Smooth muscle cell (in vitro differentiated cells): ENCODE data around the gene DNAH17. TPM values are rescaled to one million over a fixed set of nuclear protein-coding genes. Genes with fewer than 3 reads are reported as not detected.

Experiments used
- DNase-seq: peaks from one replicate; lab custom pipeline; 2025; ENCODE audit not compliant: unreplicated experiment; lab: John Stamatoyannopoulos, UW
- H2AFZ ChIP-seq: fragments of 200-600 bp; sonication (generic); 2 replicates; pipeline ENCODE4 v1.6.0; 2016; ENCODE audit warnings: antibody characterized with exemption, low read depth, mild to moderate bottlenecking
- H3F3A ChIP-seq: fragments of 200-600 bp; sonication (generic); 2 replicates; pipeline ENCODE4 v1.6.0; 2017; ENCODE audit warnings: antibody characterized with exemption, low read depth
- H3K27ac ChIP-seq: fragments of 200-600 bp; sonication (generic); 2 replicates; pipeline ENCODE4 v1.5.1; 2016; ENCODE audit warnings: low read depth, mild to moderate bottlenecking
- H3K27me3 ChIP-seq: fragments of 200-600 bp; sonication (generic); 2 replicates; pipeline ENCODE4 v1.6.1; 2016; ENCODE audit warnings: low read depth, mild to moderate bottlenecking
- H3K36me3 ChIP-seq: fragments of 200-600 bp; sonication (generic); 2 replicates; pipeline ENCODE4 v1.5.1; 2016; ENCODE audit warnings: low read depth
- H3K4me1 ChIP-seq: fragments of 200-600 bp; sonication (generic); 2 replicates; pipeline ENCODE4 v1.5.1; 2016; ENCODE audit warnings: low read depth
- H3K4me2 ChIP-seq: fragments of 200-600 bp; sonication (generic); 2 replicates; pipeline ENCODE4 v1.6.0; 2016; ENCODE audit warnings: mild to moderate bottlenecking
- H3K4me3 ChIP-seq: fragments of 200-600 bp; sonication (generic); 2 replicates; pipeline ENCODE4 v1.5.1; 2016; ENCODE audit warnings: mild to moderate bottlenecking
- H3K79me2 ChIP-seq: fragments of 200-600 bp; sonication (generic); 2 replicates; pipeline ENCODE4 v1.6.0; 2016; ENCODE audit warnings: low read depth, mild to moderate bottlenecking
- H3K9ac ChIP-seq: fragments of 200-600 bp; sonication (generic); 2 replicates; pipeline ENCODE4 v1.6.0; 2016; ENCODE audit warnings: low read depth
- H3K9me3 ChIP-seq: fragments of 200-600 bp; sonication (generic); replicated peaks from 2 replicates; pipeline ENCODE4 v1.5.1; 2016; ENCODE audit warnings: low read depth
- H4K20me1 ChIP-seq: fragments of 200-600 bp; sonication (generic); 2 replicates; pipeline ENCODE4 v1.6.0; 2016; ENCODE audit warnings: low read depth
- WGBS: methylation state at CpG from one replicate; pipeline ENCODE4 v1.1.7; 2016; ENCODE audit warnings: low lambda C conversion rate; 5-methylcytosine and 5-hydroxymethylcytosine counted together
- polyA plus RNA-seq: library from polyadenylated mRNA; unstranded; fragments of >200 nt; fragmentation: Nextera tagmentation; extraction: Ambion mirVana; gene quantifications from 2 replicates; pipeline ENCODE4 v1.2.1, GENCODE V29; 2016
- total RNA-seq: library from RNA; depleted of rRNA; stranded (reverse); fragments of >200 nt; gene quantifications from 2 replicates; pipeline ENCODE4 v1.2.3, GENCODE V29; 2014
- TF ChIP-seq, protein P1 (sequence below): fragments of 200-600 bp; sonication (generic); IDR thresholded peaks from 2 replicates; pipeline ENCODE4 v1.5.1; 2017; ENCODE audit warnings: borderline replicate concordance, mild to moderate bottlenecking, antibody characterized with exemption; ENCODE audit not compliant: insufficient read depth, poor library complexity, severe bottlenecking

DNAH17 gene
- total and polyA plus RNA-seq, 2 experiments from 2014 or later, result 0.18 to 0.98 TPM

DNA sequence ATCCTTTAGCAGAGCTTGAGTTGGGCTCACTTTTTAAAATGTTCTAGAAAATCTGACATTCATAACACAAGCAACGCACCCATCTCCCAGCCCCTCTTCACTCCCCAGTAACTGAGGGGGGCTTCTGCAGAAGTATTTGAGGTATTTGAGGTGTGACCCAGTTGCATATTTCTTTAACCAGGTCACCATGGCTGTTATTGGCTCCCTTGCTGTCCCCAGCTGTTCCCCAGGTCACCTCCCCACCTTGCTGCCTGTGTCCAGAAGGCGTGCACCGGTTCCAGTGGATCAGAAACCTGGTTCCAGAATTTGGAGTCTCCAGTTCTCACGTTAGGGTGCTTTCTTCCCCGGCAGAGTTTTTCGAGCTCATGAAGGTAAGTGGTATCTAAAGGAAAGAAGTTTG is 184.9 kb downstream of the DNAH17 start:
- no peaks in the 10 kb centered on the region for H3K27me3 ChIP-seq
- whole genome bisulfite sequencing, result 84% methylated on average over 6 of the region's 6 CpGs
- DNase-seq, result no peak
- H3K9me3 ChIP-seq, result no peaks in the 10 kb centered on the region
- H3K4me1 ChIP-seq, result peaks cover 12% of the 10 kb centered on the region
- peak overlapping the region; percentile 2 for H3K4me2 ChIP-seq
- H2AFZ ChIP-seq, result no peak overlapping the region
- peaks cover 66% of the 10 kb centered on the region for H3K79me2 ChIP-seq
- peak overlapping the region; percentile 94 for H3K27ac ChIP-seq
- no peak overlapping the region for H3K4me3 ChIP-seq
- peak overlapping the region; percentile 32 for H3K9ac ChIP-seq
- H3K36me3 ChIP-seq, result no peaks in the 10 kb centered on the region
- peaks cover 20% of the 10 kb centered on the region for H3F3A ChIP-seq
- peaks cover 30% of the 10 kb centered on the region for H4K20me1 ChIP-seq
- TF ChIP-seq, protein P1, sequence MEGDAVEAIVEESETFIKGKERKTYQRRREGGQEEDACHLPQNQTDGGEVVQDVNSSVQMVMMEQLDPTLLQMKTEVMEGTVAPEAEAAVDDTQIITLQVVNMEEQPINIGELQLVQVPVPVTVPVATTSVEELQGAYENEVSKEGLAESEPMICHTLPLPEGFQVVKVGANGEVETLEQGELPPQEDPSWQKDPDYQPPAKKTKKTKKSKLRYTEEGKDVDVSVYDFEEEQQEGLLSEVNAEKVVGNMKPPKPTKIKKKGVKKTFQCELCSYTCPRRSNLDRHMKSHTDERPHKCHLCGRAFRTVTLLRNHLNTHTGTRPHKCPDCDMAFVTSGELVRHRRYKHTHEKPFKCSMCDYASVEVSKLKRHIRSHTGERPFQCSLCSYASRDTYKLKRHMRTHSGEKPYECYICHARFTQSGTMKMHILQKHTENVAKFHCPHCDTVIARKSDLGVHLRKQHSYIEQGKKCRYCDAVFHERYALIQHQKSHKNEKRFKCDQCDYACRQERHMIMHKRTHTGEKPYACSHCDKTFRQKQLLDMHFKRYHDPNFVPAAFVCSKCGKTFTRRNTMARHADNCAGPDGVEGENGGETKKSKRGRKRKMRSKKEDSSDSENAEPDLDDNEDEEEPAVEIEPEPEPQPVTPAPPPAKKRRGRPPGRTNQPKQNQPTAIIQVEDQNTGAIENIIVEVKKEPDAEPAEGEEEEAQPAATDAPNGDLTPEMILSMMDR, result no peak

GRCh38 chr17:78391843-78392242 is 185.4 kb downstream of the DNAH17 start:
- TF ChIP-seq, protein P1, result no peak
- no peaks in the 10 kb centered on the region for H3K9me3 ChIP-seq
- no peak for DNase-seq
- peaks cover 24% of the 10 kb centered on the region for H3F3A ChIP-seq
- 6% methylated on average over 4 of the region's 4 CpGs for WGBS
- peaks cover 66% of the 10 kb centered on the region for H3K79me2 ChIP-seq
- H3K4me2 ChIP-seq, result peak overlapping the region; percentile 68
- peak overlapping the region; percentile 62 for H3K9ac ChIP-seq
- peaks cover 26% of the 10 kb centered on the region for H4K20me1 ChIP-seq
- no peak overlapping the region for H3K4me3 ChIP-seq
- no peak overlapping the region for H2AFZ ChIP-seq
- peaks cover 12% of the 10 kb centered on the region for H3K4me1 ChIP-seq
- H3K36me3 ChIP-seq, result no peaks in the 10 kb centered on the region
- H3K27me3 ChIP-seq, result no peaks in the 10 kb centered on the region
- peak overlapping the region; percentile 94 for H3K27ac ChIP-seq

- Histone ChIP-seq H3K4me1 (peaks cover 16% of the 10 kb centered on the region), H3K27ac (peak overlapping the region; percentile 94), H3K9me3 (no peaks in the 10 kb centered on the region), H3K79me2 (peaks cover 66% of the 10 kb centered on the region), H3K9ac (peak overlapping the region; percentile 62), H3K4me2 (peak overlapping the region; percentile 68), H3K36me3 (no peaks in the 10 kb centered on the region), H2AFZ (no peak overlapping the region), H3K4me3 (no peak overlapping the region), H3F3A (peaks cover 28% of the 10 kb centered on the region), H4K20me1 (peaks cover 32% of the 10 kb centered on the region), H3K27me3 (no peaks in the 10 kb centered on the region)
- TF ChIP-seq, protein P1, result no peak
- WGBS, result 91% methylated on average over 11 of the region's 11 CpGs
- no peak for DNase-seq
Observed at GRCh38 chr17:78391051-78391431, 186.2 kb downstream of the DNAH17 start.
